HFF-Myc (cell line): ENCODE data around the gene PRIM1.

Experiments used
- DNase-seq: peaks from one replicate; pipeline ENCODE4 v3.0.0-alpha.2; 2011; ENCODE audit warnings: low read depth; ENCODE audit errors: extremely low read depth
- H3K4me3 ChIP-seq: replicated peaks from 2 replicates; pipeline ENCODE4 v1.5.1; 2011; ENCODE audit warnings: low read depth, mild to moderate bottlenecking, control low read depth, low read length
- TF ChIP-seq, protein P1 (sequence below): IDR thresholded peaks from 2 replicates; pipeline ENCODE4 v1.5.1; 2012; ENCODE audit warnings: mild to moderate bottlenecking, low read depth, low read length, control low read depth; ENCODE audit errors: missing control alignments

PRIM1 gene

DNA sequence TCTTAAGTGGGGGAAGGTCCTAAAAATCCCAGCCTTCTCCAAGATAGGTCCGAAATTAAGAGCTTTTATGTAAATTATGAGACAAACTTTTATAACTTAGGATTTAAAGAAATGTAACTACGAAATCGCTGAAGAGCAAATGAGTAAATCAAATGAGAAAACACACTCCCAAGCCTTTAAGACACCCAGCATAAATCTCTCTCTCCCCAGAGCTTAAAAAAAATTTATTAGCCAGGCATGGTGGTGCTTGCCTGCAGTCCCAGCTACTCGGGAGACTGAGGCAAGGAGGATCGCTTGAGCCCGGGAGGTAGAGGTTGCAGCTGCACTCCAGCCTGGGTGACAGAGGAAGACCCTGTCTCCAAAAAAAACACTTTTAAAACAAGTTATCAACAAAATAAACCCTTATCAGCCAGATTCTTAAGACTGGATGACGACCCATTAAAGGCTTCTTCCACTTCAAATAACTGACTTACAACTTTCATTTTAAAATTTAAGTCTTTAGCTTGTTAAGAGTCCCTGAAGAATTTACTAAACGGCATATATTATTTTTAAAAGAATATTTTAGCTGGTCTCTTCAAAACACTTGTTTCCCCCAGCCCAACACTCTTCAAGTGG is 67.3 kb downstream of the PRIM1 start:
- H3K4me3 ChIP-seq, result peak overlapping the region; percentile 97
- DNase-seq, result no peak
- TF ChIP-seq, protein P1, sequence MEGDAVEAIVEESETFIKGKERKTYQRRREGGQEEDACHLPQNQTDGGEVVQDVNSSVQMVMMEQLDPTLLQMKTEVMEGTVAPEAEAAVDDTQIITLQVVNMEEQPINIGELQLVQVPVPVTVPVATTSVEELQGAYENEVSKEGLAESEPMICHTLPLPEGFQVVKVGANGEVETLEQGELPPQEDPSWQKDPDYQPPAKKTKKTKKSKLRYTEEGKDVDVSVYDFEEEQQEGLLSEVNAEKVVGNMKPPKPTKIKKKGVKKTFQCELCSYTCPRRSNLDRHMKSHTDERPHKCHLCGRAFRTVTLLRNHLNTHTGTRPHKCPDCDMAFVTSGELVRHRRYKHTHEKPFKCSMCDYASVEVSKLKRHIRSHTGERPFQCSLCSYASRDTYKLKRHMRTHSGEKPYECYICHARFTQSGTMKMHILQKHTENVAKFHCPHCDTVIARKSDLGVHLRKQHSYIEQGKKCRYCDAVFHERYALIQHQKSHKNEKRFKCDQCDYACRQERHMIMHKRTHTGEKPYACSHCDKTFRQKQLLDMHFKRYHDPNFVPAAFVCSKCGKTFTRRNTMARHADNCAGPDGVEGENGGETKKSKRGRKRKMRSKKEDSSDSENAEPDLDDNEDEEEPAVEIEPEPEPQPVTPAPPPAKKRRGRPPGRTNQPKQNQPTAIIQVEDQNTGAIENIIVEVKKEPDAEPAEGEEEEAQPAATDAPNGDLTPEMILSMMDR, result no peak

- TF ChIP-seq, protein P1, result no peak
- no peak for DNase-seq
- no peak overlapping the region for H3K4me3 ChIP-seq
These were observed 69.8 kb downstream of the PRIM1 start for GRCh38 chr12:56682323-56682722.
